Iris pigment epithelial cell (primary cell): ENCODE data around the gene NOL4.
"Not testable (repeated sequence)": the region's sequence is repeated elsewhere in the genome, so short reads cannot be mapped to it uniquely, and the experiment has no call there.

Experiments used
- DNase-seq: peaks from one replicate; pipeline ENCODE4 v3.0.0-alpha.2; 2011; ENCODE audit warnings: low read depth

NOL4 gene

GRCh38 chr18:34224423-34225217, at the start of gene NOL4:
TSS of gene NOL4 (minus strand) at chr18:34224913. CDS start at chr18:34223253, 1,660 bp downstream.
- DNase-seq = peak; percentile 4

GRCh38 chr18:34266029-34266428, 41.3 kb upstream of the NOL4 start:
- not testable (repeated sequence) for DNase-seq

- DNase-seq = no peak
Observed at GRCh38 chr18:34261865-34262780, 37.4 kb upstream of the NOL4 start.

GRCh38 chr18:34258176-34258575, 33.5 kb upstream of the NOL4 start:
- DNase-seq = no peak

- DNase-seq = no peak
Observed at GRCh38 chr18:34251919-34252318, 27.2 kb upstream of the NOL4 start.

- no peak for DNase-seq
Observed at GRCh38 chr18:34248727-34249126, 24.0 kb upstream of the NOL4 start.

GRCh38 chr18:34242739-34243138, 18.0 kb upstream of the NOL4 start:
- no peak for DNase-seq

GRCh38 chr18:34233781-34234388, 9.2 kb upstream of the NOL4 start:
- not testable (repeated sequence) for DNase-seq

- DNase-seq = no peak
Observed at GRCh38 chr18:34225218-34225553, 473 bp upstream of the NOL4 start.

- DNase-seq = no peak
Observed at GRCh38 chr18:34223893-34224422, 755 bp downstream of the NOL4 start.

- DNase-seq = no peak
Observed at GRCh38 chr18:34223164-34223892, 1.4 kb downstream of the NOL4 start.

GRCh38 chr18:34222307-34223163, 2.2 kb downstream of the NOL4 start:
- DNase-seq = peak; percentile 3

- DNase-seq = no peak
Observed at GRCh38 chr18:34221971-34222306, 2.8 kb downstream of the NOL4 start.

GRCh38 chr18:34220081-34220815, 4.5 kb downstream of the NOL4 start:
- no peak for DNase-seq

GRCh38 chr18:34219651-34220050, 5.1 kb downstream of the NOL4 start:
- no peak for DNase-seq

GRCh38 chr18:34212511-34212910, 12.2 kb downstream of the NOL4 start:
- DNase-seq = no peak

GRCh38 chr18:34207344-34207851, 17.3 kb downstream of the NOL4 start:
- no peak for DNase-seq

- no peak for DNase-seq
Observed at GRCh38 chr18:34203866-34204265, 20.8 kb downstream of the NOL4 start.

- no peak for DNase-seq
Observed at GRCh38 chr18:34196256-34196655, 28.5 kb downstream of the NOL4 start.

GRCh38 chr18:34194239-34194638, 30.5 kb downstream of the NOL4 start:
- DNase-seq = no peak
